HEK293 (cell line): Measurements from ENCODE around the gene ACTL6B.

Experiments used
- CTCF ChIA-PET: fragments of 350-600 bp; formaldehyde crosslinking; extraction: SDS; loops from one replicate; lab custom pipeline; 2021; ENCODE audit warnings: antibody characterized with exemption; lab: Yijun Ruan, JAX
- POLR2A ChIA-PET: fragments of 300-600 bp; formaldehyde crosslinking; extraction: SDS; loops from one replicate; lab custom pipeline; 2020; ENCODE audit warnings: antibody characterized with exemption, inconsistent platforms; lab: Yijun Ruan, JAX
- H3K27ac ChIP-seq: fragments of 200-500 bp; sonication (Bioruptor generic); 2 replicates; pipeline ENCODE4 v1.5.1; 2014; ENCODE audit warnings: low read depth, low read length, control low read depth, inconsistent platforms; ENCODE audit errors: extremely low read depth
- H3K36me3 ChIP-seq, 2 experiments: fragments of 200-500 bp in 1 of 2; sonication (Bioruptor generic) in 1 of 2; 1 replicate in 1 of 2; 2 replicates in 1 of 2; pipeline ENCODE4 v1.5.1; 2014 to 2017; ENCODE audit warnings: inconsistent platforms in 2 of 2, low read length in 2 of 2; ENCODE audit not compliant: control insufficient read depth in 2 of 2, insufficient read depth in 1 of 2
- H3K4me1 ChIP-seq: fragments of 200-500 bp; sonication (Bioruptor generic); 2 replicates; pipeline ENCODE4 v1.5.1; 2014; ENCODE audit warnings: mild to moderate bottlenecking, low read length, inconsistent platforms; ENCODE audit not compliant: control insufficient read depth, insufficient read depth
- H3K4me3 ChIP-seq: 2 replicates; pipeline ENCODE4 v1.5.1; 2011; ENCODE audit warnings: low read depth, mild to moderate bottlenecking, control low read depth, low read length, moderate library complexity
- H3K9me3 ChIP-seq: fragments of 200-500 bp; sonication (Bioruptor generic); 2 replicates; pipeline ENCODE4 v1.5.1; 2014; ENCODE audit warnings: low read depth, low read length, inconsistent platforms; ENCODE audit not compliant: control insufficient read depth, insufficient read depth
- BCL6B ChIP-seq: fragments of 450-650 bp; formaldehyde crosslinking; IDR thresholded peaks from 2 replicates; pipeline ENCODE4 v1.5.1; 2017; ENCODE audit warnings: missing biosample characterization, missing genetic modification characterization
- EGR2 ChIP-seq: fragments of 450-650 bp; formaldehyde crosslinking; IDR thresholded peaks from 2 replicates; pipeline ENCODE4 v1.5.1; 2016; ENCODE audit warnings: low read depth, missing biosample characterization, missing genetic modification characterization
- GFI1B ChIP-seq: fragments of 450-650 bp; formaldehyde crosslinking; IDR thresholded peaks from 2 replicates; pipeline ENCODE4 v1.5.1; 2016; ENCODE audit warnings: missing biosample characterization, missing genetic modification characterization
- KLF16 ChIP-seq: fragments of 450-650 bp; formaldehyde crosslinking; IDR thresholded peaks from 2 replicates; pipeline ENCODE4 v1.5.1; 2017; ENCODE audit warnings: missing biosample characterization, missing genetic modification characterization
- PATZ1 ChIP-seq: fragments of 450-650 bp; formaldehyde crosslinking; IDR thresholded peaks from 2 replicates; pipeline ENCODE4 v1.5.1; 2016; ENCODE audit warnings: missing biosample characterization, missing genetic modification characterization
- PRDM4 ChIP-seq: fragments of 450-650 bp; formaldehyde crosslinking; IDR thresholded peaks from 2 replicates; pipeline ENCODE4 v1.5.1; 2017; ENCODE audit warnings: missing biosample characterization, missing genetic modification characterization
- SP2 ChIP-seq: fragments of 450-650 bp; formaldehyde crosslinking; IDR thresholded peaks from 2 replicates; pipeline ENCODE4 v1.5.1; 2016; ENCODE audit warnings: missing biosample characterization, missing genetic modification characterization
- ZBTB10 ChIP-seq: fragments of 450-650 bp; formaldehyde crosslinking; IDR thresholded peaks from 2 replicates; pipeline ENCODE4 v1.5.1; 2016; ENCODE audit warnings: missing biosample characterization, missing genetic modification characterization
- ZBTB6 ChIP-seq: fragments of 450-650 bp; formaldehyde crosslinking; IDR thresholded peaks from 2 replicates; pipeline ENCODE4 v1.5.1; 2017; ENCODE audit warnings: missing biosample characterization, missing genetic modification characterization
- ZNF354C ChIP-seq: fragments of 450-650 bp; formaldehyde crosslinking; IDR thresholded peaks from 2 replicates; pipeline ENCODE4 v1.5.1; 2016; ENCODE audit warnings: missing biosample characterization, missing genetic modification characterization, low read depth, borderline replicate concordance
- ZNF366 ChIP-seq: fragments of 450-650 bp; formaldehyde crosslinking; conservative IDR thresholded peaks from 2 replicates; pipeline ENCODE4 v1.5.1; 2016; ENCODE audit warnings: missing biosample characterization, missing genetic modification characterization
- ZNF600 ChIP-seq: fragments of 450-650 bp; formaldehyde crosslinking; IDR thresholded peaks from 2 replicates; pipeline ENCODE4 v1.5.1; 2016; ENCODE audit warnings: missing biosample characterization, missing genetic modification characterization
- ZNF624 ChIP-seq: fragments of 450-650 bp; formaldehyde crosslinking; IDR thresholded peaks from 2 replicates; pipeline ENCODE4 v1.5.1; 2017; ENCODE audit warnings: missing biosample characterization, missing genetic modification characterization
- ZNF692 ChIP-seq: fragments of 450-650 bp; formaldehyde crosslinking; IDR thresholded peaks from 2 replicates; pipeline ENCODE4 v1.5.1; 2016; ENCODE audit warnings: missing biosample characterization, missing genetic modification characterization
- ZNF747 ChIP-seq: fragments of 450-650 bp; formaldehyde crosslinking; IDR thresholded peaks from 2 replicates; pipeline ENCODE4 v1.5.1; 2016; ENCODE audit warnings: missing biosample characterization, missing genetic modification characterization
- ZNF785 ChIP-seq: fragments of 450-650 bp; formaldehyde crosslinking; IDR thresholded peaks from 2 replicates; pipeline ENCODE4 v1.5.1; 2016; ENCODE audit warnings: missing biosample characterization, missing genetic modification characterization
- ZSCAN23 ChIP-seq: fragments of 450-650 bp; formaldehyde crosslinking; IDR thresholded peaks from 2 replicates; pipeline ENCODE4 v1.5.1; 2016; ENCODE audit warnings: missing biosample characterization, missing genetic modification characterization

Gene ACTL6B

GRCh38 chr7:100686822-100687211 is 30.6 kb upstream of the ACTL6B start (continued):
- TF ChIP-seq GFI1B (tag by site-specific recombination) (no peak), ZBTB10 (tag by site-specific recombination) (no peak)

GRCh38 chr7:100686201-100686821 is 30.1 kb upstream of the ACTL6B start:
- H3K27ac ChIP-seq = no peak overlapping the region
- no peaks in the 10 kb centered on the region for H3K9me3 ChIP-seq
- no peak overlapping the region for H3K4me3 ChIP-seq
- POLR2A ChIA-PET = no interaction called here
- TF ChIP-seq ZNF600 (tag by site-specific recombination) = peak; percentile 53; the same call in 1 of the 2 replicates
- TF ChIP-seq SP2 (tag by site-specific recombination) = 0 out of 2 replicates have a peak, but pooled peaks have one; percentile 12
- no peak for TF ChIP-seq BCL6B (tag by site-specific recombination)
- TF ChIP-seq PRDM4 = no peak
- TF ChIP-seq ZNF785 (tag by site-specific recombination) = no peak
- TF ChIP-seq ZNF624 (tag by site-specific recombination) = no peak
- TF ChIP-seq PATZ1 = 0 out of 2 replicates have a peak, but pooled peaks have one; percentile 44
- TF ChIP-seq KLF16 = no peak
- TF ChIP-seq, all 188 proteins: peak for 3
- Histone ChIP-seq H3K4me1 (no peaks in the 10 kb centered on the region), H3K36me3 (peaks cover 0 to 88% of the 10 kb centered on the region in 2 experiments; a peak in 2 of 3 replicates)
- CTCF ChIA-PET = interaction anchor here (0.6 kb wide), 2 partner anchors 10 to 530 kb away, joined by 4 read pairs; no protein-coding TSS in a partner anchor

GRCh38 chr7:100685631-100686145 is 29.4 kb upstream of the ACTL6B start:
- H3K9me3 ChIP-seq = no peaks in the 10 kb centered on the region
- no peak overlapping the region for H3K4me3 ChIP-seq
- no peak overlapping the region for H3K27ac ChIP-seq
- H3K4me1 ChIP-seq = no peaks in the 10 kb centered on the region; the same call in 1 of the 2 replicates
- peaks cover 0 to 86% of the 10 kb centered on the region in 2 experiments; a peak in 2 of 3 replicates for H3K36me3 ChIP-seq
- ChIA-PET CTCF (interaction anchor here (0.6 kb wide), 1 partner anchor 10 kb away, joined by 4 read pairs; no protein-coding TSS in a partner anchor), POLR2A (interaction anchor here (1.2 kb wide), 1 partner anchor 20 kb away, joined by 3 read pairs; the partner anchor contains the start of gene POP7)
- TF ChIP-seq ZNF366 (tag by site-specific recombination) (no peak), ZNF692 (tag by site-specific recombination) (no peak), EGR2 (tag by site-specific recombination) (no peak), ZSCAN23 (no peak), ZBTB6 (no peak), ZBTB10 (tag by site-specific recombination) (no peak), ZNF747 (tag by site-specific recombination) (no peak), ZNF354C (tag by site-specific recombination) (no peak)
